ENCODE data around the gene RNF14.
"Not testable (repeated sequence)": the region's sequence is repeated elsewhere in the genome, so short reads cannot be mapped to it uniquely, and the experiment has no call there.

The RNF14 gene, protein sequence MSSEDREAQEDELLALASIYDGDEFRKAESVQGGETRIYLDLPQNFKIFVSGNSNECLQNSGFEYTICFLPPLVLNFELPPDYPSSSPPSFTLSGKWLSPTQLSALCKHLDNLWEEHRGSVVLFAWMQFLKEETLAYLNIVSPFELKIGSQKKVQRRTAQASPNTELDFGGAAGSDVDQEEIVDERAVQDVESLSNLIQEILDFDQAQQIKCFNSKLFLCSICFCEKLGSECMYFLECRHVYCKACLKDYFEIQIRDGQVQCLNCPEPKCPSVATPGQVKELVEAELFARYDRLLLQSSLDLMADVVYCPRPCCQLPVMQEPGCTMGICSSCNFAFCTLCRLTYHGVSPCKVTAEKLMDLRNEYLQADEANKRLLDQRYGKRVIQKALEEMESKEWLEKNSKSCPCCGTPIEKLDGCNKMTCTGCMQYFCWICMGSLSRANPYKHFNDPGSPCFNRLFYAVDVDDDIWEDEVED

DNA sequence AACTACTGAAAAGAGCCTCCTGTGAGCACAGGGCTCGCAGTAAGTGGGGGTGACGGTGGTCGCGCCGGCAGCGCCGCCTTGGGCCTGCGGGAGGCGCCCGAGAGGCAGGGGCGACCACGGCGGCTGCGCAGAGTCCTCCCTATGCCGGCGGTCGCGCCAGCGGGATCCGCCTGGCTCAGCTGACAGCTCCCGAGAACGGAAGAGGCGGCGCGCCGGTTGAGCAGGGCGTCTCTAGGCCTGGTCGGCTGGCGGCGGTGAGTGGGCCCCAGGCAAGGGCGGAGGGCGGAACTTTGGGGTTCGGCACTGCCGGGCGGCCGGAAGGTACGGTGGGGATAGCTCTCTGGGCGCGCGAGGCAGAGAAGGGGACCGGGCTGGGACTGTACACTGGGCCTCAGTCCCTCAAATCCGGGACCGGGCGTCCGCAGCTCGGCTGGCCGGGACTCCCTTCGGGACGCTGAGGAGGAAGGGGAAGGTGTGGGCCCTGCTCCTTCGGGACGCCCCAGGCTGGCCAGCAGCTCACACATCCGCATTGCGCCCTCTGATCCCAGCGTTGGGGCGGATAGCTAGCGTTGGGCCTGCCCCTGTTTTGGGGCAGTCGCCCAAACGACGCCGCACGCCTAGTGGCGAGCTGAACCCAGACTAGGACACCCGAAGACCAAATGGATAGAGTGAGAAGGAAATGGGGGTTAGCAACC lies at the start of gene RNF14:
RNF14 (plus strand) TSS at position 192 of the 695 bp plus-strand sequence. CDS start 4,484 bp downstream, outside the sequence.
- peak; percentile 94 for DNase-seq (ENCODE audit: low spot score)

DNA sequence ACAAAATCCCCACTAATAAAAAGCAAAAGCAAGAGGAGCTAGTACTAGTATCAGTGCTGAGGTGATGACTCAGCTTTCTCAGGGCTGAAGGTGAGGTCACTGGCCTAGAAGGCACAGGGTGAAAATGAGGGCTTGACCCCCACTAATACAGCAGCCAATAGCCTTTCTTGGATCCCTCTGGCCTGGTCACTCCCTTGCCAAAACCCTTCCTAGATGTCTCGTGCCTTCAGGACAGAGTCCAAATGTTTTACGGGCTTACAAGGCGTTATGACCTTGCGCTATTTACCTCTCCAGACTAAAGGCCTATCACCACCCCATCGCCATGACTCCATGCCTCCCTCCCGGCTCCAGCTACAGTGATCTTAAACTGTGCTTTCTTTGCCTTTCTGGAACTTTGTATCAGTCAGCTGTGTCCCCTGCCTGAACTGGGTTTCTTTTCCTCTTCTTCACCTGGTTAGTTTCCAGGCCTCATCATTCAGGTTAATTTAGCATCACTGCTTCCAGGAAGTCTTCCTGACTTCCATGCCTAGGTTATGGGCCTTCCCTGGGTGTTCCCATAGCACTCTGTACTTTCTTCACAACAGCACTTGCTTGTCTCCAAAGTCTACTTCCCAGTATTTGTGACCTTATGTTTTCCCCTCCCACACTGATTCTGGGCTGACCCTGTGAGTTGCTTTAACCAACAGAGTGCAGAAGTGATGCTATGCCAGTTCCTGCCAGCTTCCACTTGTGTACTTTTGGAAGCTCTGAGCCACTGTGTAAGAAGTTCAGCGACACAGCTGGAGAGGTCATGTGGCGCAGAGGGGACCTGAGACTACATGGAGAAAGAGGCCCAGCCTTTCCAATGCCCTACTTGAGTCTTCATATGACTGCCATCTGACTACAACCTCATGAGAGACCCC lies 49.4 kb upstream of the RNF14 start:
- DNase-seq (ENCODE audit: low spot score), result peak; percentile 21

DNA sequence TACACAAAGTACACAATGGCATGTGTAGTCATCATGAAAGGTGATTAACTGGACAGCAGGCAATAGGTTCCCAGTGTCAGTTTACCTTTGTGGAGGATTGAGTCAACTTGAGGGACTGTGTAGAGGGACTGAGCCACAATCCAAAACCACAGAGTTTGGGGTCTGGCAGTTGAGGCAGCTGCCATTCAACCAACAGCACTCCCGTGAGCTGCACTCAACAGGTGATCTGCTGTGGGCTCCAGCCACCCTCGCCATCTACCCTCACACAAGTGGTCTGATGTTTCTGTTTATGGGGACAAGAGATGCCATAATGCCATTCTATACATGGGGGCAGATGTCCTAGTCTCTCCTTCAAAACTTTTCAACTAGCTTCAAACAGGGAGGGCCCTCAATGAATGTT lies 48.1 kb upstream of the RNF14 start:
- DNase-seq (ENCODE audit: low spot score), result no peak

DNA sequence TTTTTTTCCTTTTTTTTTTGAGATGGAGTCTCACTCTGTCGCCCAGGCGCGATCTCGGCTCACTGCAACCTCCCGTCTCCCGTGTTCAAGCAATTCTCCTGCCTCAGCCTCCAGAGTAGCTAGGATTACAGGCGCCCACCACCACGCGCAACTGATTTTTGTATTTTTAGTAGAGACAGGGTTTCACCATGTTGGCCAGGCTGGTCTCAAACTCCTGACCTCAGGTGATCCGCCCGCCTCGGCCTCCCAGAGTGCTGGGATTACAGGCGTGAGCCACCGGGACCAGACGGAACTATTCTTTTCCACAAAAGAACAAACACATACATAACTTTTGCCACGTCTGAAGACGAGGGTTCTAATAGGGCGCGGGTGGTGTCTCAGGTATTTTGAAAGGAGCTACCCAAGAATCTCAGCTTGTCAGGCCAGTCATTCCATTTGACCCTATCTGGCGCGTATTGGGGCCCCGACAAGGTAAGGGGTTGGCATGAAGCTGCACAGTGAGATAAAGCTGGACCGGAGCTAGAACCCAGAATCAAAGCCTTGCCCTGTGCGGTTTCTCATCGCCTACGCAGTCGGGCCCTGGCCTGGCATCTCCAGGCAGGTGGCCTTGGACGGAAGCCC lies 46.0 kb upstream of the RNF14 start:
- DNase-seq (ENCODE audit: low spot score), result not testable (repeated sequence)

DNA sequence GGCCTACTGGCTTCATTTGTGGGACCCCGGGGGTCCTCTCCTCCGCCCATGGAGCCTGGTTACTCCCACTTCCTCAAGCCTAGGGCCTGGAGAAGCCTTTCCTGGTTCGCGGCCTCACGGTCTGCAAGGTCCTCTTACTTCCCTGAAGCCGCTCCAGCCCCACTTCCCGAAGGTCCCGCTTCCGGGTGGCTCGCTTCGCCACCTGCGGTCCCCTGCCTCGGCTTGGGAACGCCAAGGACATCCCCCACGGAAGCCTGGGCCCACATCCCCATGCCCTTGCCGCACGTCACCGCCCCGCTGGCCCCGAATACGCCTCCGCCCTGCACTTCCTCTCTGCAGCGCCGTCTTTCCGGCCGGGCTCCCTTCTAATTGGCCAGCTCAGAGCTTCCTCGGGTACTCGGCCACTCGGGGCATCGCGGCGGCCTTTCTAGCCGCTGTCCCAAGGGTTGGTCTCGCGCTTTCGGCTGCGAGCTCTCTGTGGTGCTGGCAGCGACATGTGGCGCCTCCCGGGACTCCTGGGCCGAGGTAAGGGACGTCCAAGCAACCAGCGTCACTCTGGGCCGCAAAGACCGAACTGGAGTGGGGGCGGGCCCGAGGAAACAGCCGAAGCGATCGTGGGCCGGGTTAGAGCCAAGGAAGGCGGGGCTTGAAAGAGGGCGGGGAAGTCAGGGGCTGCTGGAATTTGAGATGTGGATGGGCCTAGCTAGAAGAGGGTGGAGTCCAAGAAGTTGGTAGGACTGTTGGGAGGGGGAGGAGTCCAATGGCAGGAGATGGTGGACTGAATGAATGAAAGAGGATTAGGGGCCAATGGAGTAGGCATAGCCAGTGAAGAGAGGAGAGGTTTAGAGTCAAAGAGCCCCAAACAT lies 45.2 kb upstream of the RNF14 start, which contains the start of gene DELE1:
DELE1 (plus strand) TSS at position 424 of the 866 bp plus-strand sequence; CDS start at position 495, 71 bp downstream.
- peak; percentile 94 for DNase-seq (ENCODE audit: low spot score)

DNA sequence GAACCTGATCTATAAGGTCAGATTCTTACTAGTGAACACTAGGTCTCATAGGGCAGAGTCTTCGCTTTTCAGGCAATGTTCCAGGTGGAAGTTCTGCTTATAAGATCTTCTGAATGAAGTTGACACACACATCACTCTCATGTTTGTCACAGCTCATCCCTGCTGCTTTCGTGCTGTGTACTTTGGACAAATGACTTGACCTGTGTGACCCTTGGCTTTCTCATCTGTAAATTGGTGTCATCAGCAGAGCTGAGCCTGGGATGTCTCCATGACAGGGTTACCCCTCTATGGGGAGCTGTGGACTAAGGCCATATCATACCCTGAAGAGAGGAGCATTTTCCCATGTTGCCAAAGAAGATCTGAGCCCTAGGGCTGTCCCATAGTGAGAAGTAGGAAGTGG lies 42.5 kb upstream of the RNF14 start:
- DNase-seq (ENCODE audit: low spot score), result no peak

DNA sequence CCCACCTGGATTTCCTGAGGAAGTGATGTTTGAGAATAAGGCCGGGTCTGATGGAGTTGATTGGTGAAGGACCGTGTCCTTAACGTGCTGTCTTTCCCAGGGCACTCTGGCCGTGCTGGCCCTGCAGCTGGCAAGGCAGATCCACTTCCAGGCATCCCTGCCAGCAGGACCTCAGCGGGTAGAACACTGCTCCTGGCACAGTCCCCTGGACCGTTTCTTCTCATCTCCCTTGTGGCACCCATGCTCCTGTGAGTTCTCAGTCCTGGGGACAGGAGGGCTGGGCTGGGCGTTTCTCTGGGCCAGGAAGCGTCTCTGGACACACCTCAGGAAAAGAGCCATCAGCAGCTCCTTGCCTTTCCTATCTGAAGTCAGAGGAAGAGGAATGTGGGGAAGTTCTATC lies 40.9 kb upstream of the RNF14 start:
- DNase-seq (ENCODE audit: low spot score), result no peak

DNA sequence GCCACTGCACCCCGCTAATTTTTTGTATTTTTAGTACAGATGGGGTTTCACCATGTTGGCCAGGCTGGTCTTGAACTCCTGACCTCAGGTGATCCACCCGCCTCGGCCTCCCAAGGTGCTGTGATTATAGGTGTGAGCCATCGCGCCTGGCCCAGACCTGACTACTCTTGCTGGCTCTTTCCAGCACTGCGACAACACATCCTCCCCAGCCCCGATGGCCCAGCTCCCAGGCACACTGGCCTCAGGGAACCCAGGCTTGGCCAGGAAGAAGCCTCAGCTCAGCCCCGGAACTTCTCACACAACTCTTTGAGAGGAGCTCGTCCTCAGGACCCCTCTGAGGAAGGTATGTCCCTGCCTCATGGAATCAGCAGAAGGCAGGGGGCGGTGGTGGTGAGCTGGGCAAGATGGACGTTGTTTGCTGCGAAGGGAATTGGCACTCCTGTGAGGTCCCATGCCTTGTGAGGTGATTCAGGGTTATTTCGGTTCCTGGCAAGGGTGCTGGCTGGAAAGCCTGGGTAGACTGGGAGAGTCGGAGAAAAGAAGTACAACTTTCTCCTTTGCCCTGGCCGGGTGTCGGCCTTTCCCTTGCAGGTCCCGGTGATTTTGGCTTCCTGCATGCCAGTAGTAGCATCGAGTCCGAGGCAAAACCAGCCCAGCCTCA lies 39.4 kb upstream of the RNF14 start:
- no peak for DNase-seq (ENCODE audit: low spot score)

DNA sequence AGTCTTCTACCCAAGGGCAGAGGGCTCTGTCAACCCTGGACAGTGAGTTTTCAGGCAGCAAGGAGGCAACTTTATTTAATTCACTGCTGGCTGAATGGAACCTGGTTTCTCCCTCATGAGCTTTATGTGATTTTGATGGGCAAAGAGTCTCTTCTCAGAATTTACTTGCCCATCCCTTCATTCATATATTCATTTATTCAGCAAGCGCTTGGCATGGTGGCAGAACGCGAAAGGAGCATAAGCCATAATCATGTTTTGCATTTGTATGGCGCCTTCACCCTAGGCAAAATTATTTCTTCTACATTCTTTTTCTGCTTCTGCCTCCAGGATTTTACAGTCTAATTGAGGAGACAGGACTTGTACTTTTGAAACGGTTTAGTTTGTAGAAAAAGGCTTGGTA lies 37.2 kb upstream of the RNF14 start:
- no peak for DNase-seq (ENCODE audit: low spot score)

DNA sequence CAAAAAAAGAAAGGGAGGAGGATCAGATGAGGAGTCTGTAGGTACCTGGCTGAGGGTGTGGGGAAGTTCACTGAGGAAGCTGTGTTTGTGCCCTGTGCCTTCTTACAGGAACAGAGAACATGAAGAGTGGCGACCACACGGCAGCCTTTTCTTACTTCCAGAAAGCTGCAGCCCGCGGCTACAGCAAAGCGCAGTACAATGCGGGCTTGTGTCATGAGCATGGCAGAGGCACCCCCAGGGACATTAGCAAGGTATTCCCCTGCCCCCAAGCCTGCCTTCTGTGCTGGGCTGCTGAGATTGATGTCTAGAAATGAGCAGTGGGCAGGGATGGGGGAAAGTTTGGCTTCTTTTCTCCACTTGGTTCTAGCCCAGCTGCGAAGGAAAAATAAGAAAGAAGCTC lies 35.8 kb upstream of the RNF14 start:
- DNase-seq (ENCODE audit: low spot score), result no peak

DNA sequence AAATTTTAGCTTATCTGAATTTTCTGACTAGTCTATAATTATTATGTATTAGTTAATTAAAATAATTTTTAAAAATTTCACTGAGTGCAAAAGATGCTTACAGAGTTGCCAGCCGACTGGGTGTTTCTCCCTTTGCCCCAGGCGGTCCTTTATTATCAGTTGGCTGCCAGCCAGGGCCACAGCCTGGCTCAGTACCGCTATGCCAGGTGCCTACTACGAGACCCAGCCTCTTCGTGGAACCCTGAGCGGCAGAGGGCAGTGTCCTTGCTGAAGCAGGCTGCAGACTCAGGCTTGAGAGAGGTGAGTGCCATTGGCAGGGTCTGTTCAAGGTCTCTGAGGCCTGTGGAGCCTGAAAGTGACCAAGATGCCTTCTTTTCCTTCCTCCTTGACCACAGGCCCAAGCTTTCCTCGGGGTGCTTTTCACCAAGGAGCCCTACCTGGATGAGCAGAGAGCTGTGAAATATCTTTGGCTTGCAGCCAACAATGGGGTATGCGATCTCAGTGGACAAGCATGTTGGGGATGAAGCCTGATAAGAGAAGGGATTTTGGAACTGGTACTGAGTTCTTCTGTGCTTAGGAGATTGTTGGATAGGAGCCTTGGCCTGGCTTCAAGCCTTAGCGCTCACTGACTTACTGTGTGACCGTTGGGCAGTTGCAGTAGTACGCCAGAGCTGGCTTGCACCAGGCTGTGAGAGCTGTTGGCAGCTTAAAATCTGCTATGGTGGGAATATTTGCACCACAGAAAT lies 34.6 kb upstream of the RNF14 start:
- no peak for DNase-seq (ENCODE audit: low spot score)

DNA sequence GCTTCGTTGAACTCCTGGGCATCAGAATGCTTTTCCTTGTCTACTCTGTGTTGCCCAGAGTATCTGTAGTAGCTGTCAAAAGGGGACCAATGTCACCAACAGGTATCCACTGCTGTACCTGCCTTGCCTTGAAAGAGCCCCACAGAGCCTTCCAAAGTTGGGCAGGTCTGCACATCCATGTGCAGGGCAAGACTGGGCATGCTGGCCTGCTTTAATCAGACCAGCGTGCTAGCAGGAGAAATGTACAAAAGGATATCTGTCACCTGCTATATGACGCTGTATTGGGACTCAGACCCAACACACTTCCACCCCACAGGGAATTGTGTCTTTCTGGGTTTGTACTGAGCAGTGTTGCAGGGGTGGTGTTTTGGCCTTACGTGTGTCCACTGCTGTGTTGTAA lies 33.4 kb upstream of the RNF14 start:
- no peak for DNase-seq (ENCODE audit: low spot score)

DNA sequence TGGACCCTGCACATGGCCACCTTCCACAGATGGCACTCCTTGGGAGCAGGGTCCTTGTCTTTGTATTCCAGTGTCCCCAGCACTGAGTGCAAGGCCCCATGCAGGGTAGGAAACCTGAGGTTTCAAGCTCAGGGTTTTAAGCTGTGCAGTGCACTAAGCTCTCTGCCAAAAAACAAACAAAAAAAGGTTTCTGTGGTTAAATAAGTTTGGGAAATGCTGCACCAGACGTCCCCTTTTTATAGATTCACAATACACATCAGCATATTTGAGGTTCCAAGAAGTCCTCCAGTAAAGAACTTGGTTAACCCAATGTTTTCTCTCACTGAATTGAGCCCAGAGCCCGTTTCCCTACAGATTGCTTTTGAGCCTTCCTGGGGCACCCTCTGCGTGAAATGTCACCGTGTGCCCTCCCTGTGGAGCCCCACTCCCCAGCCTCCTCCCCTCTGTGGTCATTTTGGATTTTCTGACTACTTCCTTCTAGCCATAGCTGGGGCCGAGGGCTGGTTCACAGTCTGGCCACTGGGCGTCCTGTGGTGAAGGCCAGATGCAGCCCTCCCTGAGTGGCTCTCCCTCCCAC lies 28.1 kb upstream of the RNF14 start:
- DNase-seq (ENCODE audit: low spot score), result no peak

DNA sequence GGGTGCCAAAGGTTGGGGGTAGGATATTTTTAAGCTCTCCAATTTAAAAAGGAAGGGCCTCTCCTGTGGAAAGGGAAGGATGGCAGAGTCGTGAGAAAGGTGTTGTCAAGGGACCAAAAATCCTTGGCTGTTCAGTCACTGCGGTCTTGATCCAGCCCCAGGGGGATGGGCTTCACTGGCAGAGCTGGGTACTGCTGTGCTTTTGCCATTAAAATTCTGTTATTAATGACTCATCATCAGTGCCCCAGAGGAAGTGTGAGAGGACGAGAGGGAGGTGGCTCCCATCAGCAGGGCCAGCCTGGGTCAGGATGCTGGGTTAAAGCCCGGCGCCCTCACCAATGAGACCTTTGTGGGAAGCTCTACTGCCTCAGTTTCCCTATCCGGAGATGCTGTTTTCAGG lies 27.6 kb upstream of the RNF14 start:
- DNase-seq (ENCODE audit: low spot score), result no peak

DNA sequence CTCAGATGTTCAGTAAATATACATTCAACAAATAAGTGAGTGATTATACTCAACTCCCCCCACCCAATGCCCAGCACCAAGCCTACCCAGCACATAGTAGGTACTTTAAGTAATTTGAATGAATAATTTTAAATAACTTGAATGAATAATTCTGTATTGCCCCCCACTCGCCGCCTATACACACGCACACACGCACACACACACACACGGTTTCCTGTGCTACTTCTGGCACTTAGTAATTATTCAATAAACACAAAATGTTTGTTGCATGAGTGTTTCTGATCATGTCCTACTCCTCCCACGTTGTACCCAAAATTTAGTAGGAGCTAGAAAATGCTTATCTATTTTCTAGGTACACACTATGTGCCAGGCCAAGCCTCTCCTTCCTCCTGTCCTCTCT lies 27.1 kb upstream of the RNF14 start:
- no peak for DNase-seq (ENCODE audit: low spot score)

DNA sequence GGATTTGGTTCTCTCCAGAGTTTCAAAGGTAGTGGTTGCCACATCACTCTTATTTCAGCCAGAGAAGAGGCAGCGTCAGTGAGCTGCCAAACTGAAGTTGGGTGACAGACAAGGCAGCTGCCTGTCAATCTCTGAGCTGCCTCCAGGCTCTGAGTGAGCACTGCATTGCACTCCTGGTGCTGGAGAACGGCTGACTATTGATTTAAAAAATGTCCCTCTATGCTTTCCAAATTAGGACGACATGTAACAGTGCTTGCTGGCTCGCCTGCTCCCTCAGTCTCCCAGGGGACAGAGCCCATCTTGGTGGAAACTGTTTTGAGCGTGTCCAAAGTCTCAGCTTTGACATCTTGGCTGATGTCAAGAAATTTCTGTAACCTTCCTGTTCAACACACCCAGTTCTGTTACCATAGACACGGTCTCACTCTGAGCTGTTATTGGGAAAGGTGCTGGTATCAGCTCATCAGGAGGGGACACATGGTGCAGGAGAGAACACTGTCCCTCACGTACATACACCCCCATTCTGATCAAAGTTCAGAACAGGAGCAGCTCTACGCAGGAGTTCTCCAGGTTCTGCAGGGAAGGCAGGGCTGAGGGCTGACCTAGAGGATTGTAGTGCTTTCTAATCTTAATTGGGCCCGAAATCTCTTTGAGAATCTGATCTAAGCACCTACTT lies 26.6 kb upstream of the RNF14 start:
- DNase-seq (ENCODE audit: low spot score), result no peak

DNA sequence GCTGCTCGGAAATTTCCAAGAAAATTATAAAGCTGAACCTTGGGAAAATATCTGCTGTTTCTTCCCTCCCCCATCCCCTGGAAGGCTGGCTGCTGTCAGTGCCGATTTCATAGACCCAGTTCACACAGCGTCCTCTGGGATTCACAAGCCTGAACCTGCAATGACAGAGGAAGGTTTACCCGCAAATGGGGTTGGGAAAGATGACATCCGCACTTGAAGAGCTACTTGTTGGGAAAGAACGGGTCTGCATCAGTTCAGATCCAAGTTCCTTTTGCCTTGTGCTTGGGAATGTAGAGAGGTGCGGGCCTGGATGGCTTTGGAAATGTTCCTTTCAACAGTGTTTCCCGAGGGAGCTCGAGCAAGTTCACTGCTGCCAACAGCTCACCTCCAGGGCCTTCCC lies 24.8 kb upstream of the RNF14 start:
- DNase-seq (ENCODE audit: low spot score), result no peak

DNA sequence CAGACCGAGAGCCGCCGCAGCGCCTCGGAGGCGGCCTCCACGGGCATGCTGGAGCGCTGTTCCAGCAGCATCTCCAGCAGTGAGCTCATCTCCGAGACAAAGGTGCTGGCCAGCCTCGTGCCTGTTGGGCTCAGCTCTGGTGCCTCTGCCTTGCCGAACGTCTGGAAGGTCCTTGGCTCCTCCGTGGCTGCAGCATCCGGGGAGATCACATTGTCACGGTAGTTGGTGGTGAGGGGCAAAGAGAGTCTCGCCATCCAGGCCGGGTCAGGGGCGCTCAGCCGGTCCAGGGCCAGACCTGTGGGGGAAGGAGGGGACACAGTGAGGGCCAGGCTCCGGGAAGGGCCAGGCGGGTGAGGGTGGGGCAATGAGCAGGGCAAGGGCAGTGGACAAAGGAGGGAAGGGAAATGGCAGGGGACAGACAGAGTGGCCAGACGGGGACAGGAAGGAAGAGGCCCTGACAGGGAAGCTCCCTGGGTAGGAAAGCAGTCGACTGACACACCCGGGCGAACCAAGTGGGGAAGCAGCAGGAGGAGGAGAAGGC lies 23.3 kb upstream of the RNF14 start:
- DNase-seq (ENCODE audit: low spot score), result no peak
